HCT116 (cell line): Measurements from ENCODE around the gene NUBPL. TPM values are rescaled to one million over a fixed set of nuclear protein-coding genes. Genes with fewer than 3 reads are reported as not detected.

ENCODE experiments used
- ATAC-seq: fragments of 200-7000 bp; cut with Tn5 transposase; 2 replicates; pipeline ENCODE4 v1.9.1; 2020; ENCODE audit warnings: mild to moderate bottlenecking, moderate library complexity
- BruUV-seq: library from RNA; stranded (reverse); fragments of 400-500 nt; replicated peaks from 2 replicates; lab custom pipeline; 2021; lab: Mats Ljungman, UMichigan
- CTCF ChIA-PET: fragments of 300-600 bp; sonication (Branson Sonifier 250); formaldehyde crosslinking; loops from one replicate; lab custom pipeline; 2021; ENCODE audit warnings: antibody characterized with exemption; lab: Charles Lee
- POLR2A ChIA-PET: fragments of 300-600, 350-600 bp; sonication (Branson Sonifier 250); formaldehyde crosslinking; loops from one replicate; lab custom pipeline; 2021; ENCODE audit warnings: antibody characterized with exemption; lab: Charles Lee
- RAD21 ChIA-PET, 2 experiments: fragments of 300-600 bp; sonication (Branson Sonifier 250); formaldehyde crosslinking; loops; one replicate each; lab custom pipeline; 2023; ENCODE audit warnings: low total read pairs in 2 of 2; ENCODE audit not compliant: uncharacterized antibody in 2 of 2, unreplicated experiment in 2 of 2, low non-redundant PET in 1 of 2; lab: Charles Lee
- DNase-seq: peaks from one replicate; pipeline ENCODE4 v3.0.0-alpha.2; 2010; ENCODE audit warnings: low read depth, low spot score
- H2AFZ ChIP-seq: fragments of 200-600 bp; shearing (Covaris generic), sonication (generic); 2 replicates; pipeline ENCODE4 v1.6.1; 2017; ENCODE audit warnings: low read depth, mixed run types, mixed read lengths, antibody characterized with exemption, low read length; ENCODE audit not compliant: poor library complexity, severe bottlenecking
- H3K27ac ChIP-seq: 2 replicates; pipeline ENCODE4 v1.5.1; 2012; ENCODE audit warnings: low read depth, low read length
- H3K27me3 ChIP-seq: fragments of 200-600 bp; sonication (generic); 2 replicates; pipeline ENCODE4 v1.6.1; 2016; ENCODE audit warnings: mixed run types, low read length, mixed read lengths; ENCODE audit not compliant: insufficient read depth
- H3K36me3 ChIP-seq, 2 experiments: fragments of 200-500 bp in 1 of 2; fragments of 200-600 bp in 1 of 2; sonication (Bioruptor generic) in 1 of 2; sonication (generic) in 1 of 2; 2 replicates each; pipeline versions ENCODE4 v1.5.1 to v1.6.1; 2014 to 2016; ENCODE audit warnings: low read length in 2 of 2, inconsistent platforms in 1 of 2, mixed read lengths in 1 of 2, mixed run types in 1 of 2; ENCODE audit not compliant: insufficient read depth in 2 of 2, control insufficient read depth in 1 of 2
- H3K4me1 ChIP-seq, 2 experiments: fragments of 200-600 bp in 1 of 2; sonication (generic) in 1 of 2; 2 replicates each; pipeline versions ENCODE4 v1.5.1 to v1.6.1; 2012 to 2017; ENCODE audit warnings: low read length in 2 of 2, inconsistent platforms in 1 of 2, mild to moderate bottlenecking in 1 of 2, mixed read lengths in 1 of 2, mixed run types in 1 of 2, moderate library complexity in 1 of 2; ENCODE audit not compliant: insufficient read depth in 2 of 2, control insufficient read depth in 1 of 2
- H3K4me2 ChIP-seq: fragments of 200-600 bp; sonication (generic); 2 replicates; pipeline ENCODE4 v1.6.1; 2017; ENCODE audit warnings: mixed run types, low read length, mixed read lengths
- H3K4me3 ChIP-seq, 2 experiments: fragments of 200-600 bp in 1 of 2; sonication (generic) in 1 of 2; replicated peaks in 1 of 2; 2 replicates each; pipeline ENCODE4 v1.5.1; 2011 to 2016; ENCODE audit warnings: low read length in 2 of 2, control low read depth in 1 of 2, low read depth in 1 of 2, mild to moderate bottlenecking in 1 of 2, mixed read lengths in 1 of 2, mixed run types in 1 of 2
- H3K79me2 ChIP-seq: fragments of 200-600 bp; sonication (generic); 2 replicates; pipeline ENCODE4 v1.6.1; 2017; ENCODE audit warnings: mild to moderate bottlenecking, mixed run types, low read length, moderate library complexity, mixed read lengths; ENCODE audit not compliant: insufficient read depth
- H3K9ac ChIP-seq: fragments of 200-600 bp; sonication (generic); 2 replicates; pipeline ENCODE4 v1.6.1; 2016; ENCODE audit warnings: low read length, mixed read lengths
- H3K9me2 ChIP-seq: fragments of 200-600 bp; sonication (generic), shearing (Covaris generic); 2 replicates; pipeline ENCODE4 v1.6.1; 2017; ENCODE audit warnings: mixed run types, mild to moderate bottlenecking, moderate library complexity; ENCODE audit not compliant: insufficient read depth
- H3K9me3 ChIP-seq, 2 experiments: fragments of 200-500 bp in 1 of 2; fragments of 200-600 bp in 1 of 2; sonication (Bioruptor generic) in 1 of 2; sonication (generic) in 1 of 2; 2 replicates each; pipeline ENCODE4 v1.6.1; 2014 to 2017; ENCODE audit warnings: low read length in 2 of 2, mixed read lengths in 2 of 2, inconsistent platforms in 1 of 2, low read depth in 1 of 2, mild to moderate bottlenecking in 1 of 2, mixed run types in 1 of 2, moderate library complexity in 1 of 2; ENCODE audit not compliant: control insufficient read depth in 1 of 2, insufficient read depth in 1 of 2
- H4K20me1 ChIP-seq: fragments of 200-600 bp; sonication (generic), shearing (Covaris generic); 2 replicates; pipeline ENCODE4 v1.6.1; 2017; ENCODE audit warnings: mixed run types, mild to moderate bottlenecking, moderate library complexity; ENCODE audit not compliant: insufficient read depth
- EZH2 ChIP-seq: fragments of 200-600 bp; sonication (generic); IDR thresholded peaks from 2 replicates; pipeline ENCODE4 v1.6.1; 2017; ENCODE audit warnings: antibody characterized with exemption, mixed run types
- REST ChIP-seq: IDR thresholded peaks from 2 replicates; pipeline ENCODE4 v1.6.1; 2012; ENCODE audit warnings: low read depth
- SIN3A ChIP-seq: IDR thresholded peaks from 2 replicates; pipeline ENCODE4 v1.6.1; 2012; ENCODE audit warnings: low read depth
- SP1 ChIP-seq: IDR thresholded peaks from 2 replicates; pipeline ENCODE4 v1.6.1; 2012; ENCODE audit warnings: low read depth
- intact Hi-C: fragments of 100-400 bp; cut with micrococcal nuclease; formaldehyde crosslinking; loops from 2 replicates; pipeline ENCODE4 v1.10.0; 2022
- total RNA-seq: library from RNA; stranded (reverse); gene quantifications from one replicate; pipeline ENCODE4 v1.2.1, GENCODE V29; 2021; ENCODE audit not compliant: unreplicated experiment

Gene NUBPL
- total RNA-seq, 1 experiment from 2014 or later: 11.3 TPM

DNA sequence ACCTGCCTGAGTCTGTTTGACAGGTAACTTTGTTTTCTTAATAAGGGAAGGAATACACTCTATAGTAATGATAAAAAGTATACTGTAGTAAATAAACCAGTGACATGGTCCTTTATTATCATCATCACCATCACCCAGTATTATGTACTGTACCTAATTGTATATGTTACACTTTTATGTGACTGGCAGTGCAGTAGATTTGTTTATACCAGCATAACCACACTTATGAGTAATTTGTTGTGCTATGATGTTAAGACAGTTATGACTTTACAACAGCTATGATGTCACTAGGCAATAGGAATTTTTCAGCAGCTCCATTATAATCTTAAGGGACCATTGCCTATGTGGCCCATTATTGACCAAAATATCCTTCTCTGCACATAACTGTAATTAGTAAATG is 155.0 kb downstream of the NUBPL start:
- ChIA-PET CTCF (no interaction called here), POLR2A (no interaction called here)
- no peaks in the 10 kb centered on the region for H3K4me1 ChIP-seq

More for the DNA sequence above, 155.0 kb downstream of the NUBPL start:
- ATAC-seq (no peak), DNase-seq (no peak)
- Histone ChIP-seq H3K4me3 (no peak overlapping the region), H3K9me3 (no peaks in the 10 kb centered on the region), H3K27me3 (no peaks in the 10 kb centered on the region), H3K9ac (no peak overlapping the region), H4K20me1 (no peaks in the 10 kb centered on the region), H3K9me2 (no peaks in the 10 kb centered on the region), H2AFZ (no peak overlapping the region), H3K4me2 (no peak overlapping the region), H3K36me3 (no peaks in the 10 kb centered on the region), H3K27ac (no peak overlapping the region), H3K79me2 (no peaks in the 10 kb centered on the region)
- RAD21 ChIA-PET: no interaction called here
- intact Hi-C loops: no loop called here
- no TSS peak for BruUV-seq
- TF ChIP-seq EZH2 (no peak), SIN3A (no peak), SP1 (no peak), REST (no peak)
